ENCODE data around the gene GZF1.

GRCh38 chr20:23375827-23376226, 13.8 kb downstream of the GZF1 start:
- TF ChIP-seq TOX (CRISPR knock-in tag; IDR thresholded peaks at IDR 0.05; ENCODE audit: borderline replicate concordance) (no peak), ESRRG (CRISPR knock-in tag; IDR thresholded peaks at IDR 0.05) (no peak), OSR1 (CRISPR knock-in tag; IDR thresholded peaks at IDR 0.05) (no peak), ZFP30 (CRISPR knock-in tag; IDR thresholded peaks at IDR 0.05) (no peak), GLIS3 (CRISPR knock-in tag; IDR thresholded peaks at IDR 0.05) (no peak), ZC3H10 (CRISPR knock-in tag; IDR thresholded peaks at IDR 0.05) (no peak), CREB5 (CRISPR knock-in tag; IDR thresholded peaks at IDR 0.05; ENCODE audit: low read depth) (no peak), ARNTL (CRISPR knock-in tag; IDR thresholded peaks at IDR 0.05; ENCODE audit: borderline replicate concordance, low read depth) (no peak), CSDC2 (CRISPR knock-in tag; IDR thresholded peaks at IDR 0.05) (no peak), POU6F1 (CRISPR knock-in tag; IDR thresholded peaks at IDR 0.05; ENCODE audit: borderline replicate concordance, low read depth) (no peak), ZFP3 (CRISPR knock-in tag; IDR thresholded peaks at IDR 0.05) (no peak), ZNF8 (CRISPR knock-in tag; IDR thresholded peaks at IDR 0.05) (no peak), BACH2 (CRISPR knock-in tag; IDR thresholded peaks at IDR 0.05; ENCODE audit: borderline replicate concordance) (no peak), PPARA (CRISPR knock-in tag; IDR thresholded peaks at IDR 0.05; ENCODE audit: borderline replicate concordance) (no peak)
